HCT116 (cell line): ENCODE results near the gene LRPPRC. TPM values are rescaled to one million over a fixed set of nuclear protein-coding genes. Genes with fewer than 3 reads are reported as not detected.

Source experiments
- ATAC-seq: fragments of 200-7000 bp; cut with Tn5 transposase; 2 replicates; pipeline ENCODE4 v1.9.1; 2020; ENCODE audit warnings: mild to moderate bottlenecking, moderate library complexity
- BruUV-seq: library from RNA; stranded (reverse); fragments of 400-500 nt; replicated peaks from 2 replicates; lab custom pipeline; 2021; lab: Mats Ljungman, UMichigan
- CTCF ChIA-PET: fragments of 300-600 bp; sonication (Branson Sonifier 250); formaldehyde crosslinking; loops from one replicate; lab custom pipeline; 2021; ENCODE audit warnings: antibody characterized with exemption; lab: Charles Lee
- POLR2A ChIA-PET: fragments of 300-600, 350-600 bp; sonication (Branson Sonifier 250); formaldehyde crosslinking; loops from one replicate; lab custom pipeline; 2021; ENCODE audit warnings: antibody characterized with exemption; lab: Charles Lee
- RAD21 ChIA-PET, 2 experiments: fragments of 300-600 bp; sonication (Branson Sonifier 250); formaldehyde crosslinking; loops; one replicate each; lab custom pipeline; 2023; ENCODE audit warnings: low total read pairs in 2 of 2; ENCODE audit not compliant: uncharacterized antibody in 2 of 2, unreplicated experiment in 2 of 2, low non-redundant PET in 1 of 2; lab: Charles Lee
- DNase-seq: peaks from one replicate; pipeline ENCODE4 v3.0.0-alpha.2; 2010; ENCODE audit warnings: low read depth, low spot score
- H2AFZ ChIP-seq: fragments of 200-600 bp; shearing (Covaris generic), sonication (generic); 2 replicates; pipeline ENCODE4 v1.6.1; 2017; ENCODE audit warnings: low read depth, mixed run types, mixed read lengths, antibody characterized with exemption, low read length; ENCODE audit not compliant: poor library complexity, severe bottlenecking
- H3K27ac ChIP-seq: 2 replicates; pipeline ENCODE4 v1.5.1; 2012; ENCODE audit warnings: low read depth, low read length
- H3K27me3 ChIP-seq: fragments of 200-600 bp; sonication (generic); 2 replicates; pipeline ENCODE4 v1.6.1; 2016; ENCODE audit warnings: mixed run types, low read length, mixed read lengths; ENCODE audit not compliant: insufficient read depth
- H3K36me3 ChIP-seq, 2 experiments: fragments of 200-500 bp in 1 of 2; fragments of 200-600 bp in 1 of 2; sonication (Bioruptor generic) in 1 of 2; sonication (generic) in 1 of 2; 2 replicates each; pipeline versions ENCODE4 v1.5.1 to v1.6.1; 2014 to 2016; ENCODE audit warnings: low read length in 2 of 2, inconsistent platforms in 1 of 2, mixed read lengths in 1 of 2, mixed run types in 1 of 2; ENCODE audit not compliant: insufficient read depth in 2 of 2, control insufficient read depth in 1 of 2
- H3K4me1 ChIP-seq, 2 experiments: fragments of 200-600 bp in 1 of 2; sonication (generic) in 1 of 2; 2 replicates each; pipeline versions ENCODE4 v1.5.1 to v1.6.1; 2012 to 2017; ENCODE audit warnings: low read length in 2 of 2, inconsistent platforms in 1 of 2, mild to moderate bottlenecking in 1 of 2, mixed read lengths in 1 of 2, mixed run types in 1 of 2, moderate library complexity in 1 of 2; ENCODE audit not compliant: insufficient read depth in 2 of 2, control insufficient read depth in 1 of 2
- H3K4me2 ChIP-seq: fragments of 200-600 bp; sonication (generic); 2 replicates; pipeline ENCODE4 v1.6.1; 2017; ENCODE audit warnings: mixed run types, low read length, mixed read lengths
- H3K4me3 ChIP-seq, 2 experiments: fragments of 200-600 bp in 1 of 2; sonication (generic) in 1 of 2; replicated peaks in 1 of 2; 2 replicates each; pipeline ENCODE4 v1.5.1; 2011 to 2016; ENCODE audit warnings: low read length in 2 of 2, control low read depth in 1 of 2, low read depth in 1 of 2, mild to moderate bottlenecking in 1 of 2, mixed read lengths in 1 of 2, mixed run types in 1 of 2
- H3K79me2 ChIP-seq: fragments of 200-600 bp; sonication (generic); 2 replicates; pipeline ENCODE4 v1.6.1; 2017; ENCODE audit warnings: mild to moderate bottlenecking, mixed run types, low read length, moderate library complexity, mixed read lengths; ENCODE audit not compliant: insufficient read depth
- H3K9ac ChIP-seq: fragments of 200-600 bp; sonication (generic); 2 replicates; pipeline ENCODE4 v1.6.1; 2016; ENCODE audit warnings: low read length, mixed read lengths
- H3K9me2 ChIP-seq: fragments of 200-600 bp; sonication (generic), shearing (Covaris generic); 2 replicates; pipeline ENCODE4 v1.6.1; 2017; ENCODE audit warnings: mixed run types, mild to moderate bottlenecking, moderate library complexity; ENCODE audit not compliant: insufficient read depth
- H3K9me3 ChIP-seq, 2 experiments: fragments of 200-500 bp in 1 of 2; fragments of 200-600 bp in 1 of 2; sonication (Bioruptor generic) in 1 of 2; sonication (generic) in 1 of 2; 2 replicates each; pipeline ENCODE4 v1.6.1; 2014 to 2017; ENCODE audit warnings: low read length in 2 of 2, mixed read lengths in 2 of 2, inconsistent platforms in 1 of 2, low read depth in 1 of 2, mild to moderate bottlenecking in 1 of 2, mixed run types in 1 of 2, moderate library complexity in 1 of 2; ENCODE audit not compliant: control insufficient read depth in 1 of 2, insufficient read depth in 1 of 2
- H4K20me1 ChIP-seq: fragments of 200-600 bp; sonication (generic), shearing (Covaris generic); 2 replicates; pipeline ENCODE4 v1.6.1; 2017; ENCODE audit warnings: mixed run types, mild to moderate bottlenecking, moderate library complexity; ENCODE audit not compliant: insufficient read depth
- EGR1 ChIP-seq: IDR thresholded peaks from 2 replicates; pipeline ENCODE4 v1.6.1; 2012; ENCODE audit warnings: low read depth
- ELF1 ChIP-seq: IDR thresholded peaks from 2 replicates; pipeline ENCODE4 v1.6.1; 2012; ENCODE audit warnings: low read depth, borderline replicate concordance
- EZH2phosphoT487 ChIP-seq: fragments of 200-600 bp; IDR thresholded peaks from 2 replicates; pipeline ENCODE4 v1.6.1; 2018; ENCODE audit warnings: antibody characterized with exemption, borderline replicate concordance
- FOSL1 ChIP-seq: IDR thresholded peaks from 2 replicates; pipeline ENCODE4 v1.6.1; 2012; ENCODE audit warnings: low read depth
- POLR2A ChIP-seq: IDR thresholded peaks from 2 replicates; pipeline ENCODE4 v1.7.0; 2011; ENCODE audit warnings: borderline replicate concordance; ENCODE audit not compliant: insufficient read depth, insufficient read length; ENCODE audit errors: extremely low read depth
- RAD21 ChIP-seq: IDR thresholded peaks from 2 replicates; pipeline ENCODE4 v1.6.1; 2012; ENCODE audit warnings: low read depth, mild to moderate bottlenecking
- SP1 ChIP-seq: IDR thresholded peaks from 2 replicates; pipeline ENCODE4 v1.6.1; 2012; ENCODE audit warnings: low read depth
- YY1 ChIP-seq: IDR thresholded peaks from 2 replicates; pipeline ENCODE4 v1.6.1; 2011; ENCODE audit warnings: low read length, low read depth, moderate library complexity, mild to moderate bottlenecking; ENCODE audit not compliant: insufficient replicate concordance; ENCODE audit errors: extremely low read depth
- ZFX ChIP-seq: fragments of 450-650 bp; IDR thresholded peaks from 2 replicates; pipeline ENCODE4 v1.6.1; 2017
- intact Hi-C: fragments of 100-400 bp; cut with micrococcal nuclease; formaldehyde crosslinking; loops from 2 replicates; pipeline ENCODE4 v1.10.0; 2022
- total RNA-seq: library from RNA; stranded (reverse); gene quantifications from one replicate; pipeline ENCODE4 v1.2.1, GENCODE V29; 2021; ENCODE audit not compliant: unreplicated experiment
- TF ChIP-seq, protein P1 (sequence below): IDR thresholded peaks from 2 replicates; pipeline ENCODE4 v1.6.1; 2012
- TF ChIP-seq, protein P2 (sequence below): IDR thresholded peaks from 2 replicates; pipeline ENCODE4 v1.6.1; 2012
- TF ChIP-seq, protein P3 (sequence below): IDR thresholded peaks from 2 replicates; pipeline ENCODE4 v1.6.1; 2011; ENCODE audit warnings: mild to moderate bottlenecking, low read length, moderate library complexity; ENCODE audit not compliant: insufficient replicate concordance; ENCODE audit errors: extremely low read depth

The LRPPRC gene
- total RNA-seq, 1 experiment from 2014 or later, result 210 TPM

DNA sequence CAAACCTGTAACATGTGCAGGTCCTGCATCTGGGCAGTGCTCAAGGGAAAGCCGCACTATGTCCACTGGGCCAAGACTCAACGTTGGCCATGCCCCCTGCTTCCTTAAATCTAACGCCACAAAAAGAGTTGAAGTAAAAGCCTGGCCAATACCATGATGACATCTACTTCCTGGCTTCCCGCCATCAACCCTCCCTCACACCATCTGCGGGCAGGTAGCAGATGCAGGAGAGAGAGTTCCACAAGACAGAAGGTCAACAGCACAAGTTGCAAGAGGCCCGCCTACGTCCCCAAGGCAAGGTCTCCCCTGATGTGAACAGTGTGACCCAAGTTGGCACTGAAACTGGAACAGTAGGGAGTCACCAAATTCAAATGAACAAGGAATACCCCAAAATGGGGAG, 108.6 kb downstream of the LRPPRC start:
- ChIA-PET CTCF (interaction anchor here (1.6 kb wide), 1 partner anchor 9 kb away, joined by 7 read pairs; no protein-coding TSS in a partner anchor), POLR2A (no interaction called here), RAD21 (interaction anchor here in 1 of 2 experiments (0.7 kb wide), 1 partner anchor 290 kb away, joined by 5 read pairs; no protein-coding TSS in a partner anchor)
- Histone ChIP-seq H4K20me1 (0 out of 2 replicates have a peak, but pooled peaks cover 6% of the 10 kb centered on the region), H3K27me3 (no peaks in the 10 kb centered on the region), H3K27ac (no peak overlapping the region), H3K9ac (no peak overlapping the region), H3K9me3 (no peaks in the 10 kb centered on the region), H3K9me2 (no peaks in the 10 kb centered on the region), H3K4me3 (no peak overlapping the region), H3K4me2 (no peak overlapping the region), H3K4me1 (no peaks in the 10 kb centered on the region), H3K79me2 (0 out of 2 replicates have a peak, but pooled peaks cover 5% of the 10 kb centered on the region), H2AFZ (no peak overlapping the region), H3K36me3 (peaks cover 34 to 54% of the 10 kb centered on the region in 2 experiments)
- DNase-seq, result no peak
- ATAC-seq, result no peak
- TF ChIP-seq, protein P1, sequence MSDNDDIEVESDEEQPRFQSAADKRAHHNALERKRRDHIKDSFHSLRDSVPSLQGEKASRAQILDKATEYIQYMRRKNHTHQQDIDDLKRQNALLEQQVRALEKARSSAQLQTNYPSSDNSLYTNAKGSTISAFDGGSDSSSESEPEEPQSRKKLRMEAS, result no peak
- no peak for TF ChIP-seq SP1
- TF ChIP-seq, protein P2, sequence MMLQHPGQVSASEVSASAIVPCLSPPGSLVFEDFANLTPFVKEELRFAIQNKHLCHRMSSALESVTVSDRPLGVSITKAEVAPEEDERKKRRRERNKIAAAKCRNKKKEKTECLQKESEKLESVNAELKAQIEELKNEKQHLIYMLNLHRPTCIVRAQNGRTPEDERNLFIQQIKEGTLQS, result no peak
- no peak for TF ChIP-seq EZH2phosphoT487
- no peak for TF ChIP-seq RAD21
- TF ChIP-seq, protein P3, sequence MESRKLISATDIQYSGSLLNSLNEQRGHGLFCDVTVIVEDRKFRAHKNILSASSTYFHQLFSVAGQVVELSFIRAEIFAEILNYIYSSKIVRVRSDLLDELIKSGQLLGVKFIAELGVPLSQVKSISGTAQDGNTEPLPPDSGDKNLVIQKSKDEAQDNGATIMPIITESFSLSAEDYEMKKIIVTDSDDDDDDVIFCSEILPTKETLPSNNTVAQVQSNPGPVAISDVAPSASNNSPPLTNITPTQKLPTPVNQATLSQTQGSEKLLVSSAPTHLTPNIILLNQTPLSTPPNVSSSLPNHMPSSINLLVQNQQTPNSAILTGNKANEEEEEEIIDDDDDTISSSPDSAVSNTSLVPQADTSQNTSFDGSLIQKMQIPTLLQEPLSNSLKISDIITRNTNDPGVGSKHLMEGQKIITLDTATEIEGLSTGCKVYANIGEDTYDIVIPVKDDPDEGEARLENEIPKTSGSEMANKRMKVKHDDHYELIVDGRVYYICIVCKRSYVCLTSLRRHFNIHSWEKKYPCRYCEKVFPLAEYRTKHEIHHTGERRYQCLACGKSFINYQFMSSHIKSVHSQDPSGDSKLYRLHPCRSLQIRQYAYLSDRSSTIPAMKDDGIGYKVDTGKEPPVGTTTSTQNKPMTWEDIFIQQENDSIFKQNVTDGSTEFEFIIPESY, result no peak
- no peak for TF ChIP-seq ZFX
- TF ChIP-seq EGR1, result no peak
- TF ChIP-seq ELF1, result no peak
- TF ChIP-seq FOSL1, result no peak
- TF ChIP-seq POLR2A, result no peak
- no peak for TF ChIP-seq YY1
- no TSS peak for BruUV-seq
- intact Hi-C loops, result no loop called here
